GM11168 (cell line): ENCODE data around the gene NRP2.

ENCODE experiments used
- in situ Hi-C: fragments of 300-500 bp; cut with MboI; formaldehyde crosslinking; loops from one replicate; pipeline ENCODE4 v1.12.0; 2022; ENCODE audit warnings: low sequenced_read_pairs; ENCODE audit not compliant: unreplicated experiment

NRP2 gene

GRCh38 chr2:205658572-205658971, 23.7 kb upstream of the NRP2 start:
- in situ Hi-C loops, result no loop called here

DNA sequence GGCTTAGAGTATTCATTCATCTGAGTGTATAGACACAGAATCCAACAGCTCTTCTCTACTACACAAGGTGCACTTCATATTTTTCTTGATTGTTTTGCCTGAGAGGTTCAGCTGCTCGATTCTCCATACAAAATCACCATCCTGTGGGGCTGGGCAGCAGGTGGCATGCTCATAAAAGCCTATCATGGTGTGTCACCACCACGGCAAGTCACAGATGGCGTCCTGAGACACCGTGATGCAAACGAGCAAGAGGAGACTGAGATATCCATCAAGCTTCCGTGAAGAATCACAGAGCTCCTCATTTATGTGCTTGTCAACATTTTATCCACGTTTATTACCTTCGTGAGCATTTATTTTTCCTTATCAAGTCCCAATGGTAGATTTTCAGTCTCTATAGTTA, 22.4 kb upstream of the NRP2 start:
- in situ Hi-C loops, result no loop called here

GRCh38 chr2:205660521-205661124, 21.7 kb upstream of the NRP2 start:
- in situ Hi-C loops, result no loop called here

GRCh38 chr2:205661281-205661680, 21.0 kb upstream of the NRP2 start:
- in situ Hi-C loops, result no loop called here

- in situ Hi-C loops, result no loop called here
These were observed 19.9 kb upstream of the NRP2 start for GRCh38 chr2:205662206-205662965.

GRCh38 chr2:205665791-205666190, 16.5 kb upstream of the NRP2 start:
- in situ Hi-C loops, result no loop called here

- in situ Hi-C loops, result no loop called here
These were observed 12.0 kb upstream of the NRP2 start for GRCh38 chr2:205670292-205670691.

DNA sequence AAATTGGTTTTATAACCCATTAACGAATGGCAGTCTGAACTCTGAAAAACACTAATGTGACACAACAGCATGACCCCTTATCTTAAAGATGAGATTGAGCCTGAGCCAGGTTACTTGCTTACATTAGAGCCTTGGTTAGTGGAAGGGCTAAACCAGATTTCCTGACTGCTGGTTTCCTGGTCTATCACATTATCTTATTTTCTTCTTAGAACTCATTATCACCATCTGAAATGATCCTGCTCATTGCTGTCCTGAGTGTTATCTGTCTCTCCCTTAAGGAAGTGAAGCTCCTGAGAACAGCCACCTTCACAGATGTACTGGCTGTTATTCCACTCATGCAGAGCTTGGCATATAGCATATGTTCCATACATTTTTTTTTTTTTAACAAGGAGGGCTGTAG, 9.0 kb upstream of the NRP2 start:
- in situ Hi-C loops, result no loop called here

DNA sequence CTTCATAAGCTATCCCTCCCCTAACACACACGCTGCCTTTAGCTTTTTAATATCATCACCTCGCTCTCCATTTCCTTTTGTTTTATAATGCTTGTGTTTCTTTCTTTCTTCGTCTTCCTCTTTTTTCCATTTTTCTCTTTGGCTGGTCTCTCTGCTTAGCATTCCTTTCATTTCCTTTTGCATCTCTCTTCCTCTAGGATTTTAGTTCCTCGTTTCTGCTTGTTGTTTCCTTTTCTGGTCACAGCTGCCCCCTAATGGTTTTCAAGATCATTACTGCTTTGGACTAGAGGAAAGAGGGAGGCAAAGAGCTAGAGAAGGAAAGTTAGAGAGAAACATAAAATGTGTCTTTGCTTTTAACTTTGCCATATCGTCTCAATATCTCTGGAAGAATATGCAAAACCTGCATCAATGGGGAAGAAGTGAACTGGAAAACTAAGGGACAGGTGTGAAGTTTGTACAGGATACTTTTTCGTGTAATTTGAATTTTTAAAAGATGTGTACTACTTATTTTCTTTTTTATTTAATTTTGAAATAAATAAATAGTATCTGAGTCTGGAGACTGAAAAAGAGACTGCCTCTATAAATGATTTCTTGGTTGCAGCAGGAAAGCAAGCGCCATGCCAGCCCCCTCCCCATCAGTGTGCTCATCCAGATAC, 6.3 kb upstream of the NRP2 start:
- in situ Hi-C loops, result no loop called here

DNA sequence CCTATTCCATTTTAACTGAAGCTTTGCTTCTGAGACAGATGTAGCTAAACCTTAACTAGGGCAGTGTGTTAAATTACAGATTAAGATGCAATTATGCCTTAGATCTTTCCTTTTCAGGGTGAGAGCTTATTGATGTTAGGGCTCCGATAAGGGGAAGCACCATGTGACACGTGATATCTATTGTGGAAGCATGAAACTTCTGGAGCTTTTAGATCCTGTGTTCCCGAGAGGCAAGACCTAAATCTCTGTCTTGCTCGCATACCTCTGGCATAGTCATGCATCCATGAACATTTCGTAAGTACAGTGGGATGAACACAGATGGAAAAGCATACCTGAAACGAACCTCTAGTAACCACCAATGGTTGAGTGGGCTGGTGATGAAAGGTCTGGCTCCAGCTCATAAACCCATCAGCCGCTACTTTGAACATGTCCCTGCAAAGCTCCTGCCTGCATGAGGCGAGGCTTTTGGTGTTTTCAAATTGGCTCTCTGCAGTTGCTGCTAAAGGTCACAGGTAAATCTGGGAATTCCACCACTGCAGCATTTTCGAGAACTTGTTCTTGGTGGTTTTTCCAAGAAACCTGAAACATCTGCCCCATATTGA, 3.7 kb upstream of the NRP2 start:
- in situ Hi-C loops, result no loop called here

DNA sequence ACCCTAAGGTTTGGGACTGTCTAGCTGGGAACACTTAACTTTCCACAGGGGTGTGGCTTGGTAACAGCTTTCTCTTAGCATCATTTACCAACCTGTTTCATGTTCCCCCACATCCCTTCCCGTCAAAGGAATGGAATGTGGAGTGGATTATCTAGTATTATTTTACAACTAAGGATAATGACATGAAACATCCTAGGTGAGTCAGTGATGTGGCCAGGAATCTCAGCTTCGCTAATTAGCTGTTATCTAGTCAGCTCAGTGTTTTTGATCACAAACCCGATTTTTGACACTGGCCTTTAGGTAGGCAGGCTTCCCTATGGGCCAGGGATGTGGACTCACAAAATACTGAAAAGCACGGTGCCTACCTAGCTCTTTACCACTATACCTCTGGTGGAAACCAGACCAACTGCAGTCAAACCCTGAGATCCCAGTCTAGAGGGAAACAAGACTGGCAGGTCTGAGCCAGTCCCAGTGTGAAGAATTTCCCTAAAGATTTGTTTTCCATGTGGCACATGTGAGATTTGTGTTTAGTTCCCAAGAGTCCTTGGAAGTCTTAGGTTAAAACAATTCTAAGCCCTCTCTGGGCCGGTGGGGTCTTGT, 2.8 kb upstream of the NRP2 start:
- in situ Hi-C loops, result no loop called here

GRCh38 chr2:205680067-205680466, 2.2 kb upstream of the NRP2 start:
- in situ Hi-C loops, result no loop called here

DNA sequence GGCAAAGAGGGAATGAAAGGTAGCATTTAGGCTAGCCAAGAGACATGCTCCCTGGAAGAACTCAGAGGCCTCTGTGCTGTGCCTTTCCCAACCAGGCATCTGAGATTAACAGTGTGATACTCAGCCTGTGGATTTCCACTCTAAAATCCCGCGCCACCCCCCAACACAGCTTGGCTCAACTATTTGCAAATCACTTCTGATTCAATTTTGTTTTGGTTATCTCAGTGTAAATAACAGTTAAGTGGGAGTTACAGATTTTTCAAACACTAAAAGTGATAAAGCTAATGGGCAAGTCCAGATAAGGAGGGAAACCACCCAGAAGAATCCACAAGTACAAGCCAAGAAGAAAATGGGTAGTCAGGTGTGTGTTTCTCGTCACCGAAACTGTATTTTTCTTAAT, 1.4 kb upstream of the NRP2 start:
- in situ Hi-C loops, result no loop called here

- in situ Hi-C loops, result no loop called here
These were observed 681 bp upstream of the NRP2 start for GRCh38 chr2:205681401-205682238.

GRCh38 chr2:205682971-205683501, 735 bp downstream of the NRP2 start:
- in situ Hi-C loops, result no loop called here

DNA sequence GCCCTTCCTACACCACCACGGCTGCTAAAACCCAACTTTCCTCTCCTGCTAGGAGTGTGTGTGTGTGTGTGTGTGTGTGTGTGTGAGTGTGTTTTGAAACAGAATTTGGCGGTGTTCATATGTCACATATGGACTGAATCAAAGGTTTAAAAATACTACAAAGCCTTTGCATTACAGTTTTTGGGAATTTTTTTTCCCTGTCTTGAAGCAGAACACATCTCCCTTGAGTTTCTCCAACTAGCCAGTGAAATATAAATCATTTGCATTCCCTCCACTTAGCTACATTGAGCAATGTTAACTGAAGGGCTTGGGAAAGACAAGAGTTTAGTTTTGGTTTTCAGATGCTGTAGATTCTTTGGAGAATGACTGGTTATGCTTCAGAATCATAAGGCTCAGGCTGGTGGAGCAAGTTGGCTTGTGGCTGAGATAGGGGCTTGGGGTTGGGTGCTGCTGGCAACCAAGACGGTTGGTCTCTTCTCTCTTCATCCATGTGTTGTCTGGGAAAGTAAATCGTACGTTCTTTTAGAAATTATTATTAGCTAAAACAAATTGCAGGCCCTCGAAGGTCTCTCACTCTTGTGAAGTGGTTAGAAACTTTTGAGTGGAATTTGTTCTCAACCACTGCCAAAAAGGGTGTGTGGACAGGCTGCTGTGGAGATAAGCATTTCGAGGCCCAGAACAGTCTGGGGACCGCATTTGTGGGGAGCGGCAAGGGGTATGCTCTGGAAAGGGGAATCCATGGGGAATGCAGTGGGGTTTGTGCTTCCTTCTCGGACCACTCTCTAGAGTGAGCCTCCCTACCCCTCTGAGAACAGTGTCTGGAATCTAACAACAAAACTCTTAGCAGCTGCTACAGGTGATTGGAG, 1.4 kb downstream of the NRP2 start:
- in situ Hi-C loops, result no loop called here

DNA sequence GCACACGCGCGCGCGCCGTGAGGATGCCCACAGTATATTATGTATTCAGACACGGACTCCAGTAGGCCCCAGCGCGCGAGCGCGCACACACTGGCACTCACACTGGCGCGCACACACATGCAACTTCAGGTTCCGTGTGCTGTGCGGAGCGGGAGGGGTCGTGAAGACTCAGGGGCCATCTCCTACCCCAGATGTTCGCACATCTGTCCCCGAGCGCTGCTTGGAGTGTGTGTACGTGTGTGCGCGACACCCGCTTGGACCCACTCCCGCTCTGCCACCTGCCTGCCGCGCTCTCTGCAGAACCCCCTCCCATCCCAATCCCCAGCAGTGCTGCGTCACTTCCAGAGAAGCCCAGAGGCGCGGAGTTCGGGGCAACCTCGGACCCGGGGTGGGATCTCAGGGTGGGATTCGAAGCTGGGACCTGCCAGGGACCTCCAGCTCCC, 2.6 kb downstream of the NRP2 start:
- in situ Hi-C loops, result no loop called here

- in situ Hi-C loops, result no loop called here
These were observed 3.2 kb downstream of the NRP2 start for GRCh38 chr2:205685314-205686055.
